Activated CD4-positive, alpha-beta T cell treated with anti-CD3 and anti-CD28 coated beads for 36 hours (primary cell): ENCODE data around the gene TMED1. TPM values are rescaled to one million over a fixed set of nuclear protein-coding genes. Genes with fewer than 3 reads are reported as not detected.

Experiments used
- ATAC-seq: fragments of 200-7000 bp; cut with Tn5 transposase; one replicate; pipeline ENCODE4 v1.10.0; 2021; ENCODE audit warnings: mild to moderate bottlenecking, moderate library complexity
- CTCF ChIA-PET: fragments of 350-600 bp; sonication (Branson Sonifier 250); formaldehyde crosslinking; loops from one replicate; lab custom pipeline; 2021; ENCODE audit warnings: antibody characterized with exemption; lab: Charles Lee
- POLR2A ChIA-PET: fragments of 350-600 bp; sonication (Branson Sonifier 250); formaldehyde crosslinking; loops from one replicate; lab custom pipeline; 2021; ENCODE audit warnings: antibody characterized with exemption, inconsistent platforms; lab: Charles Lee
- DNase-seq: peaks from one replicate; pipeline ENCODE4 v3.0.0-alpha.2; 2020
- H3K27ac Mint-ChIP-seq: one replicate; pipeline ENCODE4 v1.8.0; 2021; ENCODE audit warnings: mixed read lengths
- H3K27me3 Mint-ChIP-seq: one replicate; pipeline ENCODE4 v1.8.0; 2021; ENCODE audit warnings: mixed read lengths
- H3K36me3 Mint-ChIP-seq: one replicate; pipeline ENCODE4 v1.8.0; 2021; ENCODE audit warnings: low read depth, mixed read lengths
- H3K4me1 Mint-ChIP-seq: one replicate; pipeline ENCODE4 v1.8.0; 2021; ENCODE audit warnings: mixed read lengths
- H3K4me3 Mint-ChIP-seq: one replicate; pipeline ENCODE4 v1.8.0; 2021; ENCODE audit warnings: mild to moderate bottlenecking, moderate library complexity, mixed read lengths
- H3K9me3 Mint-ChIP-seq: one replicate; pipeline ENCODE4 v1.8.0; 2021; ENCODE audit warnings: low read depth, mixed read lengths
- intact Hi-C, 2 experiments: fragments of 100-400 bp; cut with DNase I in 1 of 2; cut with micrococcal nuclease in 1 of 2; formaldehyde crosslinking; loops; one replicate each; pipeline versions ENCODE4 v1.14.2 to v1.15.1; 2022 to 2024; cut with DNase I, micrococcal nuclease
- total RNA-seq, 2 experiments: library from RNA; stranded (reverse); gene quantifications; one replicate each; pipeline ENCODE4 v1.2.3, GENCODE V29; 2021

The TMED1 gene
- total RNA-seq, 2 experiments from 2014 or later = 8.7 to 15.3 TPM

DNA sequence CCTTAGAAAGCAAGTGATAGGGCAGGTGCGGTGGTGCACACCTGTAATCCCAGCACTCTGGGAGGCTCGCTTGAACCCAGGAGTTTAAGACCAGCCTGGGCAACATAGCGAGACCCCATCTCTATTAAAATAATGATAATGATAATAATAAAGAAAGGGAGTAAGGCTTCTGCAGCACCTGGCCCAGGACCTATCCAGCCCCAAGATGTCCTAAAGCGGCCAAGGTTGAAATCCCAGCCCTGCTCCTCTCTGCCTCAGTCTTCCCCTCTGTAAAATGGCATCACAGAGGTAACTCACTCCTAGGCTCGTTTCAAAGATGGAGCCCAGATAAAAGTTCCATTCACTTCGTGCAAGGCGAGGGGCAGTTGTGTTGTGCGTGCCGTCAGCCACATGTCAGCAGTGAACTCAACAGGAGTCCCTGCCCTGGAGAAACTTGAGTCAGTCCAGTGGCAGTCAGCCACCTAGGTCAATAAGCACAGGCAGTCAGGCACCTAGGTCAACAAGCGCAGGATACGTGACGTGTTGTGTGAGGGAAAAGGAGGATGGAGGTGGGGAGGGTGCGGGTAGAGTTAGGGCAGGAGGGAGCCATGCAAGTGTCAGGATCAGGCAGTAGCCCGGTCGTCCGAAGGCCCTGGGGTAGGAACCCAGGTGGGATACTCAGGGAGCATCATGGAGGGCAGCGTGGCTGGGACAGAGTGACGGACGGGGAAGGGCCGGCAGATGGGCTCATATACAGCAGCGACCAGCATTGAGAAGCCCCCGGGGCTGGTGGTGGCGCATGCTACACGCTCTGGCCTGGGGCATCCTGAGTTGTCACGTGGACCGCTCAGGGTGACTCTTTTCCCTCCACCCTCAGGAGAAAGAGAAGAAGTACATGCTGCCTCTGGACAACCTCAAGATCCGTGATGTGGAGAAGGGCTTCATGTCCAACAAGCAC, 16.6 kb downstream of the TMED1 start:
- CTCF ChIA-PET = interaction anchor here (0.5 to 0.6 kb wide), 2 partner anchors 37 to 57 kb away, joined by 3 to 4 read pairs; no protein-coding TSS in a partner anchor
- intact Hi-C loops = loop anchor here (1.0 to 5.0 kb wide), 2 partner anchors 102 kb away; partner anchors contain the start of gene DNM2 (in 1 of the 2)
- Mint-ChIP-seq H3K27ac (peak overlapping the region; percentile 39), H3K9me3 (no peaks in the 10 kb centered on the region), H3K36me3 (peaks cover 32% of the 10 kb centered on the region), H3K4me3 (no peak overlapping the region), H3K27me3 (no peaks in the 10 kb centered on the region), H3K4me1 (no peaks in the 10 kb centered on the region)
- DNase-seq = no peak
- POLR2A ChIA-PET = no interaction called here
- no peak for ATAC-seq

DNA sequence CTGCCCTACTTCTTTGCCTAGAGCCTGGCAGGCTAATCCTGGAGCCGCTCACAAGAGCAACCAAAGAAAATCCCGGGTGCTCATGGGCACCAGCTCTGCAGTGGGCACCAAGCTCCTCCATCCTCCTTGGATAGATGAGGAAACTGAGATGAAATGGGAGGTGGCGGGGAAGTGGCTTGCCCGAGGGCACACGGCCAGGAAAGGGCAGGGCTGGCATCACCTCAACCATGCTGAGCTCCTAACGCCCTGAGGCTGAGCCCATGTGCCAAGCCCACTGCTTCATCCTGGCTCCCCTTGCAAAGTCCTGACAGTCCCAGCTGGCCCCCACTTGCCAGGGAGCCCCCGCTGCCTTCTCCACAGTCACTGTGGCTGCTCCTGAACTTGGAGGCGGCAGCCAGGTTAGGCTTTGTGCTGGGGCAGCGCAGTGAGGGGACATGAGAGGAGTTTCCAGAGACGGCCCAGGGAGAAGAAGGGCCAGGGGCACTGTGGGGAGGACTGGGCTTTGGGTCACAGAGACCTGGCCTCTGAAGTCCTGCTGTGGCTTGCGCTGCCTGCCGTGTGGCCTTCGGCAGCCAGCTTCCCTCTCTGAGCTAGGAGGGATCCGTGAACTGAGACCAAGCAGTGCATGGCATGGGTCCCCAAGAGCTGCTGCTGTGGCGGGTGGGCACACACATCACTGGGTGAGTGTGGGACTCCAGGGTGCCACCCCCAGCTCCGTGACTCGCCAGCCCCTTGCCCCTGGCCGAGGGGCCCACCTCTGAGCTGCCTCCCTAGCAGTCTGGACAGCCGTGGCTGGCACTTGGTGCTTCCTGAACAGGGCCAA, 17.5 kb downstream of the TMED1 start:
- Mint-ChIP-seq H3K27ac (no peak overlapping the region), H3K4me1 (no peaks in the 10 kb centered on the region), H3K4me3 (no peak overlapping the region), H3K36me3 (peaks cover 23% of the 10 kb centered on the region), H3K27me3 (no peaks in the 10 kb centered on the region), H3K9me3 (no peaks in the 10 kb centered on the region)
- intact Hi-C loops = loop anchor here in 1 of 2 experiments (5.0 kb wide), 1 partner anchor 101 kb away; the partner anchor contains the start of gene DNM2
- CTCF ChIA-PET = interaction anchor here (0.5 to 1.0 kb wide), 3 partner anchors 10 to 46 kb away, joined by 3 read pairs; no protein-coding TSS in a partner anchor
- no peak for DNase-seq
- ATAC-seq = no peak
- POLR2A ChIA-PET = no interaction called here

DNA sequence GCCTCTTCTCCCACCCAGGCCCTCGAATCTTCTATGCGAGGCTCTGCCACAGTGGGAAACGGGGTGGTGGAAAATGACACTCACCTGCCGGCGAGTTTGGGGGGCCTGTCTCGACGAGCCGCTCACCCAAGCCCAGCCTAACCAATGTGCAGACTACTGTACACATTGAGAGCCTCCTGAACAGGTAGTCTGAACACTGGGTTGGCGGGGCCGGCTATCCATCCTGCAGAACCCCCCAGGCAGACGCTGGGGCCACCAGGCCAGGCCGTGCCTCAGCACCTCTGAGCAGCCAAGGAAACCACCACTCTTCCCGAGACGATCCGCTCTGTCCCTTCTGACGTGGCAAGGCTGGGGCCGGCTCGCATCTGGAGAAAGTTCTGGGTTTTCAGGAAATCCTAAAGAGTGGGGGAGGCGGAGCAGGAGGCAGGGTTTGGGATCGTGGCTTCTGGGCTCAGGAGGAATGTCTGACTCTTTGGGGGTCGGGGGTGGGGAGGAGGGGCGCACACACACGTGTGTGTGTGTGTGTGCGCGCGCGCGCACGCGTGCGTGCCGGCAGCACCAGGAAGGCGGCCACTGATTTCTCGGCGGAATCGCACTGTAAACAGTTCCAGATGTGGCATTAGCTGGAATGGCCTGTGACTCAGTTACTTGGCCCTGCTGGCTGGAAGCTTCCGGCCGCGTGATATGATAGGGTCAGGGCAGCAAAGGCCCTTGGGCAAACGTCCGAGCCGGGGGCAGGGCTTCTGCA, 18.5 kb downstream of the TMED1 start:
- ATAC-seq (no peak), DNase-seq (no peak)
- no peak overlapping the region for H3K4me3 Mint-ChIP-seq
- H3K4me1 Mint-ChIP-seq = peaks cover 10% of the 10 kb centered on the region
- CTCF ChIA-PET = interaction anchor here (1.0 kb wide), 1 partner anchor 11 kb away, joined by 3 read pairs; no protein-coding TSS in a partner anchor
- H3K36me3 Mint-ChIP-seq = peaks cover 29% of the 10 kb centered on the region
- no peak overlapping the region for H3K27ac Mint-ChIP-seq
- H3K27me3 Mint-ChIP-seq = no peaks in the 10 kb centered on the region
- POLR2A ChIA-PET = no interaction called here
- intact Hi-C loops = loop anchor here in 1 of 2 experiments (5.0 kb wide), 1 partner anchor 100 kb away; the partner anchor contains the start of gene DNM2
- no peaks in the 10 kb centered on the region for H3K9me3 Mint-ChIP-seq

DNA sequence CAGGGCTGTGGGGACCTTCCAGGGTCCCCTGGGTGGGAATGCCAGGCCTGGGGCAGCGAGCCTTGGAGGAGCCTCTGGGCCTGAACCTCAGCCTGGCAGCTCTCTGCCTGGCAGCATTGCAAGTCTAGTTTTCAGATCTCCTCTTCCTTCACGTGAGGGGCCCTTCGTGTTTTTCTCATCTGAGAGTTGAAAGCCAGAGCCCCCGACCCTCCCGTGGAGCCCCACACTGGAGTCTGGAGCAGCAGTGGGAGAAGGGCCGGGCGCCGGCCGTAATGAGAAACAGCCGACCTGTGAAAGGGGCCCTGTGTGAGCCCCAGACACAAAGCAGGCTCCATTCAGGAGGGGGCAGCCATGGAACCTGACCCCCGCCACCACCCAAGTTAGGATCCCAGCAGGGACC, 19.3 kb downstream of the TMED1 start:
- POLR2A ChIA-PET = no interaction called here
- Mint-ChIP-seq H3K36me3 (peaks cover 28% of the 10 kb centered on the region), H3K4me1 (peaks cover 12% of the 10 kb centered on the region)

DNA sequence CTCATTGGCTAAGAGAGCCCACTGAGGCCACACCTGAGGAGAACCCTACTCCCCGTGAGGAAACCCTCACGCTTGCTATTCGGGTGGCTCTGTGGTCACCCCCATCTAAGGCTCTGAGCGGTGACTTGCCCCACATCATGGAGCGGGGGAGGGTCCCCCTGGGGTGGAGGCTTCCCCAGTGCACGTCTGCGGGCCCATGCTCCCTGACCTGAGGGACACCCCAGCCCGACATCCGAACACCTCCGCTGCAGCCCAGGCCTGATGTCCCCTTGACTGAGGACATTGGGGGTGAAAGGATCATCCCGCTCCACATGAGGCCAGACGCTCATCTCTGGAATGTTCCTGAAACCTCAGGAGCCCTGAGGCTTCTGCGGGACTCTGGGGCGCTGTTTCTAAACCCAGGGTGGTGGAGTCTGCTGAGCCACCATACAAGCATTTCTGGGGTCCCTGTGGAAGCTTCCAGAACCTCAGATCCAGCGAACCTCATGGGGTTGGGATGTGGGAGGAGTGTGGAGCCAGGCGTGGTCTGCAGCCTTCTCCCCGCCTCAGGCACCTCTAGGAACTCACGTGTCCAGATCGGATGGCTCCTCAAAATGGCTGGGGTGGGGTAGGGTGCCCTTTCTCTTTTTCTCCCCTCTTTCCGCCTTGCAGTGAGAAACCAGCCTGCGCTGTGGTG, 19.9 kb downstream of the TMED1 start:
- CTCF ChIA-PET = no interaction called here
- DNase-seq (no peak), ATAC-seq (no peak)
- intact Hi-C loops = loop anchor here in 1 of 2 experiments (5.0 kb wide), 1 partner anchor 99 kb away; the partner anchor contains the start of gene DNM2
- Mint-ChIP-seq H3K27ac (no peak overlapping the region), H3K4me1 (peaks cover 12% of the 10 kb centered on the region), H3K36me3 (peaks cover 27% of the 10 kb centered on the region), H3K4me3 (no peak overlapping the region), H3K9me3 (no peaks in the 10 kb centered on the region), H3K27me3 (no peaks in the 10 kb centered on the region)
- POLR2A ChIA-PET = no interaction called here

More for the DNA sequence above, 19.3 kb downstream of the TMED1 start:
- CTCF ChIA-PET = no interaction called here
- Mint-ChIP-seq H3K27ac (no peak overlapping the region), H3K9me3 (no peaks in the 10 kb centered on the region), H3K4me3 (no peak overlapping the region), H3K27me3 (no peaks in the 10 kb centered on the region)
- intact Hi-C loops = loop anchor here in 1 of 2 experiments (5.0 kb wide), 1 partner anchor 99 kb away; the partner anchor contains the start of gene DNM2
- ATAC-seq (no peak), DNase-seq (no peak)

DNA sequence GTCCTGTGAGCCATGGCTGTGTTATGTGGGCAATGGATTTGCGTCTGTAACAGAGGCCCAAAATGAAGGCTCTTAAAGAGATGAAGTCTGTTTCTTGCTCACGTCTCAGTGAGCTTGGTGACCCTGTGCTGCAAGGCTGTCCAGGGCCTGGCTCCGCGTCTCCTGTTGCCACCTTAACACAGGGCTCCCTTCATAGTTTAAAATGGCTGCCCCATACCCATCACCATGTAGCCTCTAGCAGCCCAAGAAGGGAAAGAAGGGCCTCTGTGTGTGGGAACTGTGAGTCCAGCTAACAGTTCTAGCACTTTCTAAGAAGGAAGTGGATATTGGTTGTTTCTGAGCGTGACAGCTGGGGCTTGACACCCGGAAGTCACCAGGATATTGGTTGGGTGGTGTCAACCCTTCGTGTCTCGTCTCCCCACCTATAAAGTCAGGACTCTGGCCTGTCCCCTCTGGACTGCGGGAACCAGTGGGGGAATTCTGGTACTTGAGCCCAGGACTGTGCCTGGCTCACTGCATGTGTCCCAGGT, 20.9 kb downstream of the TMED1 start:
- Mint-ChIP-seq H3K36me3 (peaks cover 21% of the 10 kb centered on the region), H3K9me3 (no peaks in the 10 kb centered on the region), H3K4me3 (no peak overlapping the region), H3K27me3 (no peaks in the 10 kb centered on the region), H3K4me1 (peaks cover 12% of the 10 kb centered on the region), H3K27ac (no peak overlapping the region)
- intact Hi-C loops = loop anchor here in 1 of 2 experiments (5.0 kb wide), 1 partner anchor 98 kb away; the partner anchor contains the start of gene DNM2
- no peak for ATAC-seq
- ChIA-PET POLR2A (no interaction called here), CTCF (interaction anchor here (0.7 kb wide), 1 partner anchor 40 kb away, joined by 3 read pairs; no protein-coding TSS in a partner anchor)
- no peak for DNase-seq

DNA sequence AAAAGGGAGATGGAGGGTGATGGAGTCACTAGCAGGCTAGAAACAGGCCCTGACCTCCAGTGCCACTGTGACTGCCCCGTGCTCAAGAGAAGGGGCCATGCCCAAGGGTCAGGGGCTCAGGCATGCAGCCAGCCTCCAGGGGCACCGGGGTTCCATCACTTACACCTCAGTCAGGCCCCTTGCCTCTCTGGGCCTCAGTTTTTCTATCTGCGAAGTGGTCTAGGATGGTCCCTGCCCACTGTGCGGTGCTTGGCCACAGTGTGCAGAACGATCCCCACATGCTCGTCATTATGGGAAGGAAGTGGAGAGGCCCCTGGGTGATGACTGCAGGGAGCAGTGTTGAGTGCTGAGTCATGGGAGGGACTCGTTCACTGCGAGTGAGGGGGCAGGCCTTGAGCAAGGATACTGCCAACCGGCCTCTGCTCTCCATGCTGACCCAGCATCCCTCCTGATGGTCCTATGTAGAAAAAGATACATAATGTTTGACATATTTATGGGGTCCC, 23.1 kb downstream of the TMED1 start:
- no peaks in the 10 kb centered on the region for H3K27me3 Mint-ChIP-seq
- ChIA-PET POLR2A (no interaction called here), CTCF (no interaction called here)
- DNase-seq (peak; percentile 71), ATAC-seq (peak; percentile 82)
- H3K27ac Mint-ChIP-seq = peak overlapping the region; percentile 80
- H3K4me1 Mint-ChIP-seq = peaks cover 29% of the 10 kb centered on the region
- intact Hi-C loops = no loop called here
- H3K36me3 Mint-ChIP-seq = peaks cover 26% of the 10 kb centered on the region
- no peaks in the 10 kb centered on the region for H3K9me3 Mint-ChIP-seq
- no peak overlapping the region for H3K4me3 Mint-ChIP-seq

DNA sequence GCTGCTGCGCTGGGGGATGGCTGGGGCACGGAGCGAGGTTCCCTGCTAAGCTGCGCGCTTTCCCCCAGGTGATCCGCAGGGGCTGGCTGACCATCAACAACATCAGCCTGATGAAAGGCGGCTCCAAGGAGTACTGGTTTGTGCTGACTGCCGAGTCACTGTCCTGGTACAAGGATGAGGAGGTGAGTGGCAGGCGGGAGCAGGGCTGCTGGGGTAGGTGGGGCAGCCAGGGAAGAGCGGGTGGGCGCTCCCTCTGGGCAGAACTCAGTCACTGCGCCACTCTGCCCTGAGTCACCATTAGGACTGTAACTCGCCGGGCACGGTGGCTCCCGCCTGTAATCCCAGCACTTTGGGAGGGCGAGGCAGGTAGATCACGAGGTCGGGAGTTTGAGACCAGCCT, 23.8 kb downstream of the TMED1 start:
- Mint-ChIP-seq H3K27ac (peak overlapping the region; percentile 80), H3K27me3 (no peaks in the 10 kb centered on the region), H3K36me3 (peaks cover 27% of the 10 kb centered on the region), H3K9me3 (no peaks in the 10 kb centered on the region), H3K4me3 (no peak overlapping the region), H3K4me1 (peaks cover 29% of the 10 kb centered on the region)
- intact Hi-C loops = no loop called here
- no peak for ATAC-seq
- DNase-seq = peak; percentile 6
- ChIA-PET CTCF (interaction anchor here (1.1 kb wide), 1 partner anchor 46 kb away, joined by 3 read pairs; no protein-coding TSS in a partner anchor), POLR2A (no interaction called here)

DNA sequence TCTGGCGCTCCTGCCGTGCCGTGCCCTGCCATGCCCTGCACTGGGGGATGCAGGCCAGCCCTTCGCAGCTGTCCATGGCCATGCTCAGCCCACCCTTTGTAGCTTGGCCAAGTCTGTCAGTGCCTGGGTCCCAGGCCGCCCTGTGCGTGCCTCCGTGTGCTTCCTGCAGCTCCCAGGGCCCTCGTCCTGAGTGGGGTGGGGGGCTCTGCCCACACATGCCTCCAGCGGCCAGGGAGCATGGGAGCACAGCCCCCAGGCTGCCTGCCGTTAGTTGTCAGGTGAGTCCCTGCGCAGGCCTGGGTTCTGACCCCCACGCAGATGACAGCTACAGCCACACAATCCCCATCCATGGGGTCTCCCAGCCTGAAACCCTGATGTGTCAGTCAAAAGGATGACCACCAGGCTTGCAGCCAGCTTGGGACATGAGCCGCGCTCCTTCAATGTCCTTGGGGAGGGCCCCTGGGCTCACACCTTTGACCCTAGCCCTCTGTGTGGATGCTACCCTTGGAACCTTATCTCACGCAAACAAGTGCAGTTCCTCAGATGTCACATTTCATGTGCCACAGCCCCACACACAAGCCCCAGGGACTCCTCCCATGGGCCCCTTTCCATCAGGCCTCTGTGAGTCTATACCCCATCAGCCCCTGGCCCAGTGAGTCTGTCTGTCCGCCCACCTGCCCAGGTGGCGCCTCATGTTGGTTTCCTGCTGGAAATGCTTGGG, 24.5 kb downstream of the TMED1 start:
- no peak overlapping the region for H3K4me3 Mint-ChIP-seq
- no peaks in the 10 kb centered on the region for H3K9me3 Mint-ChIP-seq
- ATAC-seq (no peak), DNase-seq (peak; percentile 7)
- H3K27ac Mint-ChIP-seq = no peak overlapping the region
- no peaks in the 10 kb centered on the region for H3K27me3 Mint-ChIP-seq
- POLR2A ChIA-PET = no interaction called here
- intact Hi-C loops = no loop called here
- H3K4me1 Mint-ChIP-seq = peaks cover 29% of the 10 kb centered on the region
- H3K36me3 Mint-ChIP-seq = peaks cover 27% of the 10 kb centered on the region
- CTCF ChIA-PET = interaction anchor here (1.1 kb wide), 1 partner anchor 47 kb away, joined by 3 read pairs; no protein-coding TSS in a partner anchor
